Thyroid gland (tissue), 4 donors: Measurements from ENCODE around the gene SIL1.

ENCODE experiments used
- CTCF ChIP-seq, 6 experiments: fragments of 200-600 bp in 3 of 6; fragments of 450-650 bp in 3 of 6; sonication (generic) in 3 of 6; IDR thresholded peaks; one replicate each; pipeline ENCODE4 v1.5.1; 2016 to 2019; ENCODE audit warnings: antibody characterized with exemption in 6 of 6, mild to moderate bottlenecking in 2 of 6, inconsistent platforms in 1 of 6, moderate library complexity in 1 of 6
- POLR2A ChIP-seq, 2 donors: fragments of 450-650 bp; IDR thresholded peaks; one replicate each; pipeline ENCODE4 v1.6.1; 2017; ENCODE audit warnings: antibody characterized with exemption in 2 of 2, mild to moderate bottlenecking in 2 of 2, moderate library complexity in 1 of 2

- TF ChIP-seq CTCF (IDR thresholded peaks at IDR 0.05) = no peak
- TF ChIP-seq POLR2A (IDR thresholded peaks at IDR 0.05) = no peak
Observed at GRCh38 chr5:139022528-139022927, 175.6 kb downstream of the SIL1 start.
